HepG2 (cell line): Measurements from ENCODE around the gene VSTM1. TPM values are rescaled to one million over a fixed set of nuclear protein-coding genes. Genes with fewer than 3 reads are reported as not detected.

Experiments
- ATAC-seq: fragments of 200-7000 bp; cut with Tn5 transposase; 3 replicates; pipeline ENCODE4 v1.9.1; 2020; ENCODE audit warnings: mild to moderate bottlenecking, moderate library complexity
- BruUV-seq: library from RNA; stranded (reverse); fragments of 400-500 nt; replicated peaks from 2 replicates; lab custom pipeline; 2021; lab: Mats Ljungman, UMichigan
- CTCF ChIA-PET: fragments of 300-600 bp; formaldehyde crosslinking; extraction: SDS; loops from one replicate; lab custom pipeline; 2021; ENCODE audit warnings: low total read pairs, inconsistent platforms, low intra/inter-chr PET ratio; lab: Yijun Ruan, JAX
- POLR2A ChIA-PET: fragments of 350-600 bp; sonication (Branson Sonifier 250); formaldehyde crosslinking; loops from one replicate; lab custom pipeline; 2020; ENCODE audit warnings: antibody characterized with exemption, inconsistent platforms; lab: Yijun Ruan, JAX
- DNase-seq: peaks from one replicate; pipeline ENCODE4 v3.0.0-alpha.2; 2015; ENCODE audit warnings: low spot score
- FAIRE-seq: peaks from 3 replicates; lab custom pipeline; 2011; peaks lifted over from hg19 to GRCh38; lab: Jason Lieb, UNC
- H2AFZ ChIP-seq: one replicate; pipeline ENCODE4 v1.6.1; 2011; ENCODE audit warnings: low read length, inconsistent platforms
- H3K27ac ChIP-seq: fragments of 300-600 bp; 3 replicates; pipeline ENCODE4 v1.8.0; 2011; ENCODE audit warnings: mixed run types, mild to moderate bottlenecking, mixed read lengths, low read length, inconsistent platforms; ENCODE audit not compliant: insufficient read depth; ENCODE audit errors: extremely low read length
- H3K27me3 ChIP-seq, 2 experiments: fragments of 200-600 bp in 1 of 2; 2 replicates in 1 of 2; 3 replicates in 1 of 2; pipeline versions ENCODE4 v1.6.0 to v1.8.0; 2011; ENCODE audit warnings: low read length in 2 of 2, mild to moderate bottlenecking in 2 of 2, moderate library complexity in 2 of 2, inconsistent platforms in 1 of 2; ENCODE audit not compliant: insufficient read depth in 2 of 2, control insufficient read depth in 1 of 2
- H3K36me3 ChIP-seq, 2 experiments: fragments of 200-600 bp in 1 of 2; replicated peaks in 1 of 2; 2 replicates in 1 of 2; 3 replicates in 1 of 2; pipeline versions ENCODE4 v1.5.1 to v1.8.0; 2011; ENCODE audit warnings: low read length in 2 of 2, inconsistent platforms in 1 of 2; ENCODE audit not compliant: insufficient read depth in 2 of 2, control insufficient read depth in 1 of 2
- H3K4me1 ChIP-seq: 2 replicates; pipeline ENCODE4 v1.5.1; 2012; ENCODE audit warnings: low read length, inconsistent platforms; ENCODE audit not compliant: insufficient read depth
- H3K4me2 ChIP-seq: 2 replicates; pipeline ENCODE4 v1.6.0; 2011; ENCODE audit warnings: low read depth, low read length, inconsistent platforms
- H3K4me3 ChIP-seq, 3 experiments: fragments of 200-600 bp in 1 of 3; sonication (generic), shearing (Covaris generic) in 1 of 3; replicated peaks in 1 of 3; 2 replicates each; pipeline ENCODE4 v1.5.1; 2011 to 2016; ENCODE audit warnings: low read length in 3 of 3, inconsistent platforms in 2 of 3, low read depth in 2 of 3, mild to moderate bottlenecking in 2 of 3, control low read depth in 1 of 3, mixed read lengths in 1 of 3; ENCODE audit not compliant: insufficient read depth in 1 of 3
- H3K79me2 ChIP-seq: one replicate; pipeline ENCODE4 v1.6.1; 2011; ENCODE audit warnings: low read length, inconsistent platforms; ENCODE audit not compliant: insufficient read depth
- H3K9ac ChIP-seq: 2 replicates; pipeline ENCODE4 v1.6.0; 2011; ENCODE audit warnings: mild to moderate bottlenecking, low read depth, low read length, inconsistent platforms; ENCODE audit not compliant: insufficient read depth
- H3K9me3 ChIP-seq: 2 replicates; pipeline ENCODE4 v1.5.1; 2012; ENCODE audit warnings: mild to moderate bottlenecking, low read length
- H4K20me1 ChIP-seq: 2 replicates; pipeline ENCODE4 v1.6.0; 2011; ENCODE audit warnings: inconsistent platforms, mild to moderate bottlenecking, low read length, moderate library complexity; ENCODE audit not compliant: insufficient read depth
- POLR2AphosphoS5 ChIP-seq: IDR thresholded peaks from 2 replicates; pipeline ENCODE4 v1.6.1; 2012; ENCODE audit warnings: low read depth, low read length
- RBFOX2 ChIP-seq: fragments of 200-400 bp; formaldehyde crosslinking; IDR thresholded peaks from 2 replicates; pipeline ENCODE4 v1.6.1; 2017; ENCODE audit warnings: low read depth, mild to moderate bottlenecking, low read length
- SP5 ChIP-seq: IDR thresholded peaks from 2 replicates; pipeline ENCODE4 v1.6.1; 2016; ENCODE audit warnings: low read depth, borderline replicate concordance
- TCF7L2 ChIP-seq: IDR thresholded peaks from 2 replicates; pipeline ENCODE4 v1.6.1; 2011; ENCODE audit warnings: mild to moderate bottlenecking, low read depth, low read length, moderate library complexity
- ZFP1 ChIP-seq: IDR thresholded peaks from 2 replicates; pipeline ENCODE4 v1.6.1; 2016
- ZNF292 ChIP-seq: sonication (generic); formaldehyde crosslinking; IDR thresholded peaks from 2 replicates; pipeline ENCODE4 v1.8.1; 2022; ENCODE audit warnings: mild to moderate bottlenecking, low read depth, missing genetic modification reagents, borderline replicate concordance
- ZNF331 ChIP-seq: sonication (generic); formaldehyde crosslinking; IDR thresholded peaks from 2 replicates; pipeline ENCODE4 v1.4.0; 2020; ENCODE audit warnings: missing genetic modification reagents
- ZNF580 ChIP-seq: IDR thresholded peaks from 2 replicates; pipeline ENCODE4 v1.6.1; 2016; ENCODE audit warnings: low read depth, borderline replicate concordance
- WGBS: methylation state at CpG from one replicate; pipeline ENCODE4 v1.1.6; 2017; ENCODE audit warnings: low lambda C conversion rate; 5-methylcytosine and 5-hydroxymethylcytosine counted together
- in situ Hi-C: cut with HindIII; loops from 2 replicates; pipeline ENCODE4 v1.10.0; 2017; ENCODE audit warnings: low pct_unique_long_range_greater_than_20kb; ENCODE audit not compliant: extremely low pct_ligation_motif_present
- intact Hi-C: fragments of 100-400 bp; cut with micrococcal nuclease; formaldehyde crosslinking; loops from one replicate; pipeline ENCODE4 v1.10.0; 2022; ENCODE audit not compliant: unreplicated experiment
- polyA plus RNA-seq, 8 experiments: library from polyadenylated mRNA; depleted of rRNA in 3 of 8; stranded (reverse) in 7 of 8; unstranded in 1 of 8; fragments of >200 nt; fragmentation: Illumina TruSeq in 4 of 8; extraction: Trizol in 4 of 8; gene quantifications; 2 replicates each; pipeline versions ENCODE4 v1.2.1 to v1.2.3, GENCODE V29; 2011 to 2016; ENCODE audit warnings: low read depth in 4 of 8, missing spikeins in 1 of 8, mixed read lengths in 1 of 8; ENCODE audit not compliant: insufficient read depth in 1 of 8
- total RNA-seq, 5 experiments: library from RNA; depleted of rRNA; stranded (reverse); fragments of >200 nt; fragmentation: Illumina TruSeq; extraction: Trizol; gene quantifications; 2 replicates each; pipeline ENCODE4 v1.2.3, GENCODE V29; 2016; ENCODE audit warnings: low read depth in 1 of 5

Gene VSTM1
- total and polyA plus RNA-seq, 2 of the 13 experiments (the other 11 are each of a cell fraction or from before 2014, with no cell fraction given) = not detected

- H2AFZ ChIP-seq = no peak overlapping the region
- no peak overlapping the region for H3K27ac ChIP-seq
- FAIRE-seq (no peak), ATAC-seq (no peak), DNase-seq (no peak)
- no peaks in the 10 kb centered on the region for H3K27me3 ChIP-seq
- peaks cover 10% of the 10 kb centered on the region for H3K9me3 ChIP-seq
- no peaks in the 10 kb centered on the region for H4K20me1 ChIP-seq
- ChIA-PET POLR2A (no interaction called here), CTCF (no interaction called here)
- H3K4me1 ChIP-seq = no peaks in the 10 kb centered on the region
- H3K4me2 ChIP-seq = no peak overlapping the region
- H3K4me3 ChIP-seq = no peak overlapping the region
- no peaks in the 10 kb centered on the region for H3K36me3 ChIP-seq
- in situ Hi-C loops = no loop called here
- H3K9ac ChIP-seq = no peak overlapping the region
- WGBS = 14% methylated on average over 3 of the region's 3 CpGs
- no TSS peak for BruUV-seq
- TF ChIP-seq ZNF580 (CRISPR knock-in tag) (no peak), ZNF292 (CRISPR knock-in tag) (no peak), ZNF331 (peak; percentile 95)
- TF ChIP-seq, all 625 proteins: peak for 1
- intact Hi-C loops = no loop called here
- no peaks in the 10 kb centered on the region for H3K79me2 ChIP-seq
Measured at GRCh38 chr19:54084410-54084809, 20.7 kb upstream of the VSTM1 start.

- Histone ChIP-seq H3K36me3 (no peaks in the 10 kb centered on the region), H3K79me2 (no peaks in the 10 kb centered on the region), H3K4me3 (no peak within 1 kb of the TSS), H2AFZ (no peak within 1 kb of the TSS), H3K9ac (no peak within 1 kb of the TSS), H3K4me1 (no peaks in the 10 kb centered on the region), H3K4me2 (no peak within 1 kb of the TSS), H4K20me1 (no peaks in the 10 kb centered on the region), H3K27me3 (no peaks in the 10 kb centered on the region), H3K27ac (no peak within 1 kb of the TSS), H3K9me3 (peaks cover 10% of the 10 kb centered on the region)
- DNase-seq (no peak), FAIRE-seq (no peak), ATAC-seq (no peak)
- WGBS = 33% methylated on average over 7 of the region's 7 CpGs
- no TSS peak for BruUV-seq
- intact Hi-C loops = no loop called here
- POLR2A ChIA-PET = no interaction called here
- in situ Hi-C loops = no loop called here
- no peak for TF ChIP-seq TCF7L2
- TF ChIP-seq RBFOX2 = no peak
- no peak for TF ChIP-seq SP5 (CRISPR knock-in tag)
- peak; percentile 94; the same call in 1 of the 2 replicates for TF ChIP-seq ZFP1
- no peak for TF ChIP-seq POLR2AphosphoS5
- CTCF ChIA-PET = no interaction called here
Measured at GRCh38 chr19:54081032-54081431, 17.3 kb upstream of the VSTM1 start, which contains the start of gene TARM1. TARM1 (minus strand) TSS chr19:54081365; CDS start chr19:54081340, 25 bp downstream.
